Measurements from ENCODE around the gene SIK3. TPM values are rescaled to one million over a fixed set of nuclear protein-coding genes. Genes with fewer than 3 reads are reported as not detected.
"Not testable (repeated sequence)": the region's sequence is repeated elsewhere in the genome, so short reads cannot be mapped to it uniquely, and the experiment has no call there.

Gene SIK3
- total RNA-seq, 1 donor: 25.7 TPM

DNA sequence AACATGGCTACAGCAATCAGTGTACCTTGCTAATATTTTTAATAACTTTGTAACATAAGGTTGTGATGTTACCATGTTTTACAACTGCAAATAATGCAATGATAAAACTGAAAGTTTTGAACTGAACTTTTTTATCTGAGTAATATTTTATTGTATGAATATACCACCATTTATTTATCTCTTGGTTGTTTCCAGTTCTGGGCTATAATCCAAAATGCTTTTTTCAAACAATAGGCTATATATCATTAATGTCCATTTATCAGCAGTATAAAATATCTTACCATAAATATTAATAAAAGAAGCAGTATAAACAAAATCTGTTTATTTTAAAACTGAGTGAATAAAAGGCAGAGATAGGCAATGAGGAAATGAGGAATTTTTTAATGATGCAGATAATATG lies 63.3 kb downstream of the SIK3 start:
- Histone ChIP-seq H4K20me1 (ENCODE audit: insufficient read depth, low read length) (peaks cover 25% of the 10 kb centered on the region), H2AFZ (ENCODE audit: low read length) (no peak overlapping the region), H3K27ac (ENCODE audit: low read depth, low read length) (no peak overlapping the region), H3K4me3 (ENCODE audit: insufficient read depth, low read length) (no peak overlapping the region), H3K36me3 (ENCODE audit: insufficient read depth, low read length) (no peaks in the 10 kb centered on the region), H3K4me2 (ENCODE audit: insufficient read depth, low read length) (no peak overlapping the region), H3K27me3 (ENCODE audit: insufficient read depth, low read length) (no peaks in the 10 kb centered on the region), H3K9me3 (ENCODE audit: low read depth, low read length) (no peaks in the 10 kb centered on the region), H3K4me1 (ENCODE audit: insufficient read depth, low read length) (peaks cover 10% of the 10 kb centered on the region), H3K79me2 (ENCODE audit: insufficient read depth, low read length) (peaks cover 66% of the 10 kb centered on the region)
- DNase-seq (ENCODE audit: insufficient read length, low spot score, missing footprints): no peak
- TF ChIP-seq CTCF (IDR thresholded peaks at IDR 0.05; ENCODE audit: extremely low read depth, low read depth, low read length): no peak

DNA sequence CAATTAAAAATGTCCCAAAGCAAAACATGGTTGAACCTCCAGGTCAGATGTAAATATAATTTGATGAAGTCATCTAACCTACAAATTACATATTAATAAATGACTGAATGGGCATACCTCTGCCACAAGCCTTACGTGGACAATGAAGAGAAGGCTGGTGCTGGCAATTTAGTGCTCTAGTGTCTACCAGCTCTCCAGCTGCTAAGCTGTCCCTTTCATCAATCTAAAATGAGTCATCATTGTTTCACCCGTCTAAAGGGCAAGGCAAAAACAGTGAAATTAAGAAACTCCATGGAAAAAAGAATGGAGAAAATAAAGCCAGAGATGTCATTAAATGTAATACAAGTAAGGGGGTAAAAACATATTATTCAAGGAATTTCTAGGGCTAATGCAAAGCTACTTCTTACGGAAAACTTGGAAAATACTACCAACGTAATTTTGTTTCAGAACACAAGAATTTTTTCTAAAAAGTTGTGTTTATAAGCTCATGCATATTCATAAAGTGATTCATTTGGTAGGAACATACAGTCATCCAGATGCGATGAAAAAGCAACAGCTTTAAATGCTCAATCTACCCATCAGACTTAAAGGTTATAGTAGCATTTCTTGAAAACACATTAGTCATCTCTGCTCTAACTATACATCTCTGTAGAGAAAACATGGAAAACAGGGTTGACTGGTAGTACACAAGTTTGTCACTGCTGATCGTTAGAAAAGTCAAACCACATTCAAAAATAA lies 71.5 kb downstream of the SIK3 start:
- Histone ChIP-seq H4K20me1 (ENCODE audit: insufficient read depth, low read length) (peaks cover 46% of the 10 kb centered on the region), H2AFZ (ENCODE audit: low read length) (no peak overlapping the region), H3K4me3 (ENCODE audit: insufficient read depth, low read length) (no peak overlapping the region), H3K27ac (ENCODE audit: low read depth, low read length) (peak overlapping the region; percentile 71), H3K9me3 (ENCODE audit: low read depth, low read length) (no peaks in the 10 kb centered on the region), H3K4me2 (ENCODE audit: insufficient read depth, low read length) (peak overlapping the region; percentile 33), H3K27me3 (ENCODE audit: insufficient read depth, low read length) (no peaks in the 10 kb centered on the region), H3K36me3 (ENCODE audit: insufficient read depth, low read length) (no peaks in the 10 kb centered on the region), H3K4me1 (ENCODE audit: insufficient read depth, low read length) (peaks cover 17% of the 10 kb centered on the region), H3K79me2 (ENCODE audit: insufficient read depth, low read length) (peaks cover 77% of the 10 kb centered on the region)
- peak; percentile 86 for DNase-seq (ENCODE audit: insufficient read length, low spot score, missing footprints)
- no peak for TF ChIP-seq CTCF (IDR thresholded peaks at IDR 0.05; ENCODE audit: extremely low read depth, low read depth, low read length)

DNA sequence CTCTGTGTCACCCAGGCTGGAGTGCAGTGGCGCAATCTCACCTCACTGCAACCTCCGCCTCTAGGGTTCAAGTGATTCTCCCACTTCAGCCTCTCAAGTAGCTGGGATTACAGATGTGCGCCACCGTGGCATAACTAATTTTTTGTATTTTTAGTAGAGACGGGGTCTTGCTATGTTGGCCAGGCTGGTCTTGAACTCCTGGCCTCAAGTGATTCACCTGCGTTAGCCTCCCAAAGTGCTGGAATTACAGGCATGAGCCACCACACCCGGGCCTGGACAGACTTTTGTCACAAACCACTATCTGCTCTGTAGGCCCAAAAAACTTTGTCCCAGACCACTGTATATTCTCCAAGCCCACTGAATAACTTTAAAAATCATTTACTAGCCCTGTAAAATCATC lies 74.5 kb downstream of the SIK3 start:
- DNase-seq (ENCODE audit: insufficient read length, low spot score, missing footprints); H3K9me3 ChIP-seq (ENCODE audit: low read depth, low read length); H3K27me3 ChIP-seq (ENCODE audit: insufficient read depth, low read length); H3K36me3 ChIP-seq (ENCODE audit: insufficient read depth, low read length); H3K4me2 ChIP-seq (ENCODE audit: insufficient read depth, low read length); H3K27ac ChIP-seq (ENCODE audit: low read depth, low read length); H2AFZ ChIP-seq (ENCODE audit: low read length); H3K4me3 ChIP-seq (ENCODE audit: insufficient read depth, low read length): not testable (repeated sequence)
- Histone ChIP-seq H3K4me1 (ENCODE audit: insufficient read depth, low read length) (peaks cover 17% of the 10 kb centered on the region), H3K79me2 (ENCODE audit: insufficient read depth, low read length) (peaks cover 80% of the 10 kb centered on the region), H4K20me1 (ENCODE audit: insufficient read depth, low read length) (peaks cover 52% of the 10 kb centered on the region)

GRCh38 chr11:117023178-117023577 lies 75.0 kb downstream of the SIK3 start:
- Histone ChIP-seq H3K4me1 (ENCODE audit: insufficient read depth, low read length) (peaks cover 17% of the 10 kb centered on the region), H3K36me3 (ENCODE audit: insufficient read depth, low read length) (no peaks in the 10 kb centered on the region), H3K9me3 (ENCODE audit: low read depth, low read length) (no peaks in the 10 kb centered on the region), H2AFZ (ENCODE audit: low read length) (no peak overlapping the region), H3K27me3 (ENCODE audit: insufficient read depth, low read length) (no peaks in the 10 kb centered on the region), H4K20me1 (ENCODE audit: insufficient read depth, low read length) (peaks cover 49% of the 10 kb centered on the region), H3K79me2 (ENCODE audit: insufficient read depth, low read length) (peaks cover 78% of the 10 kb centered on the region), H3K4me2 (ENCODE audit: insufficient read depth, low read length) (no peak overlapping the region), H3K27ac (ENCODE audit: low read depth, low read length) (no peak overlapping the region), H3K4me3 (ENCODE audit: insufficient read depth, low read length) (no peak overlapping the region)
- DNase-seq (ENCODE audit: insufficient read length, low spot score, missing footprints): no peak
- no peak for TF ChIP-seq CTCF (IDR thresholded peaks at IDR 0.05; ENCODE audit: extremely low read depth, low read depth, low read length)

All from osteoblast (primary cell).